BLaER1 (cell line): ENCODE measurements around the gene ZBTB7A.

Experiments used
- H3K27ac ChIP-seq: shearing (Covaris generic); formaldehyde crosslinking; 2 replicates; pipeline ENCODE4 v1.8.1; 2022
- H3K27me3 ChIP-seq: shearing (Covaris generic); formaldehyde crosslinking; 2 replicates; pipeline ENCODE4 v1.8.1; 2022
- H3K36me3 ChIP-seq: shearing (Covaris generic); formaldehyde crosslinking; 2 replicates; pipeline ENCODE4 v1.8.1; 2022
- H3K4me1 ChIP-seq: shearing (Covaris generic); formaldehyde crosslinking; 2 replicates; pipeline ENCODE4 v1.8.1; 2022
- H3K4me2 ChIP-seq: shearing (Covaris generic); formaldehyde crosslinking; 2 replicates; pipeline ENCODE4 v1.8.1; 2022
- H3K4me3 ChIP-seq: shearing (Covaris generic); formaldehyde crosslinking; 2 replicates; pipeline ENCODE4 v1.8.1; 2022
- H3K9ac ChIP-seq: shearing (Covaris generic); formaldehyde crosslinking; 2 replicates; pipeline ENCODE4 v1.8.1; 2022
- H3K9me3 ChIP-seq: shearing (Covaris generic); formaldehyde crosslinking; 2 replicates; pipeline ENCODE4 v1.8.1; 2022
- H4K20me1 ChIP-seq: shearing (Covaris generic); formaldehyde crosslinking; 2 replicates; pipeline ENCODE4 v1.8.1; 2022
- Cebpa-rat ChIP-seq: shearing (Covaris generic); IDR thresholded peaks from 2 replicates; pipeline ENCODE4 v1.8.1; 2022

ZBTB7A gene

GRCh38 chr19:4057931-4058692 lies 8.6 kb downstream of the ZBTB7A start:
- H3K9ac ChIP-seq: no peak overlapping the region
- H3K27ac ChIP-seq: 0 out of 2 replicates have a peak overlapping the region, but pooled peaks have one; percentile 13
- H3K27me3 ChIP-seq: no peaks in the 10 kb centered on the region
- H3K4me2 ChIP-seq: no peak overlapping the region
- no peak for TF ChIP-seq Cebpa-rat
- peaks cover 100% of the 10 kb centered on the region for H4K20me1 ChIP-seq
- peaks cover 31% of the 10 kb centered on the region for H3K4me1 ChIP-seq
- H3K4me3 ChIP-seq: no peak overlapping the region
- H3K9me3 ChIP-seq: no peaks in the 10 kb centered on the region
- peaks cover 95% of the 10 kb centered on the region for H3K36me3 ChIP-seq

GRCh38 chr19:4055209-4055552 lies 11.5 kb downstream of the ZBTB7A start:
- Histone ChIP-seq H3K36me3 (peaks cover 93% of the 10 kb centered on the region), H3K4me2 (no peak overlapping the region), H3K9ac (no peak overlapping the region), H3K27me3 (no peaks in the 10 kb centered on the region), H4K20me1 (peaks cover 100% of the 10 kb centered on the region), H3K4me1 (peaks cover 4% of the 10 kb centered on the region), H3K4me3 (no peak overlapping the region), H3K27ac (no peak overlapping the region), H3K9me3 (no peaks in the 10 kb centered on the region)
- no peak for TF ChIP-seq Cebpa-rat

GRCh38 chr19:4054441-4055208 lies 12.1 kb downstream of the ZBTB7A start:
- Histone ChIP-seq H3K9me3 (no peaks in the 10 kb centered on the region), H3K27ac (no peak overlapping the region), H3K4me1 (no peaks in the 10 kb centered on the region), H3K9ac (no peak overlapping the region), H3K27me3 (no peaks in the 10 kb centered on the region), H3K4me2 (no peak overlapping the region), H3K36me3 (peaks cover 93% of the 10 kb centered on the region), H4K20me1 (peaks cover 100% of the 10 kb centered on the region), H3K4me3 (no peak overlapping the region)
- no peak for TF ChIP-seq Cebpa-rat

- Histone ChIP-seq H4K20me1 (peaks cover 100% of the 10 kb centered on the region), H3K9me3 (no peaks in the 10 kb centered on the region), H3K9ac (no peak overlapping the region), H3K4me1 (no peaks in the 10 kb centered on the region), H3K36me3 (peaks cover 94% of the 10 kb centered on the region), H3K27me3 (no peaks in the 10 kb centered on the region), H3K4me2 (no peak overlapping the region), H3K27ac (no peak overlapping the region), H3K4me3 (no peak overlapping the region)
- no peak for TF ChIP-seq Cebpa-rat
Measured at GRCh38 chr19:4053423-4054324, 13.0 kb downstream of the ZBTB7A start.

GRCh38 chr19:4052993-4053422 lies 13.7 kb downstream of the ZBTB7A start:
- Histone ChIP-seq H3K4me1 (no peaks in the 10 kb centered on the region), H3K9me3 (no peaks in the 10 kb centered on the region), H4K20me1 (peaks cover 100% of the 10 kb centered on the region), H3K4me2 (no peak overlapping the region), H3K27ac (no peak overlapping the region), H3K27me3 (no peaks in the 10 kb centered on the region), H3K4me3 (no peak overlapping the region), H3K36me3 (peaks cover 95% of the 10 kb centered on the region), H3K9ac (no peak overlapping the region)
- TF ChIP-seq Cebpa-rat: no peak

GRCh38 chr19:4052114-4052992 lies 14.3 kb downstream of the ZBTB7A start:
- Histone ChIP-seq H3K36me3 (peaks cover 94% of the 10 kb centered on the region), H3K9ac (no peak overlapping the region), H3K4me2 (no peak overlapping the region), H3K4me1 (no peaks in the 10 kb centered on the region), H3K9me3 (no peaks in the 10 kb centered on the region), H3K27ac (no peak overlapping the region), H3K4me3 (no peak overlapping the region), H3K27me3 (no peaks in the 10 kb centered on the region), H4K20me1 (peaks cover 100% of the 10 kb centered on the region)
- TF ChIP-seq Cebpa-rat: no peak

- H3K4me2 ChIP-seq: no peak overlapping the region
- H3K9me3 ChIP-seq: no peaks in the 10 kb centered on the region
- H3K9ac ChIP-seq: no peak overlapping the region
- H4K20me1 ChIP-seq: peaks cover 94% of the 10 kb centered on the region
- no peak for TF ChIP-seq Cebpa-rat
- peaks cover 86% of the 10 kb centered on the region for H3K36me3 ChIP-seq
- H3K4me1 ChIP-seq: no peaks in the 10 kb centered on the region
- no peaks in the 10 kb centered on the region for H3K27me3 ChIP-seq
- no peak overlapping the region for H3K27ac ChIP-seq
- H3K4me3 ChIP-seq: no peak overlapping the region
Measured at GRCh38 chr19:4051175-4052101, 15.3 kb downstream of the ZBTB7A start.

GRCh38 chr19:4049432-4049831 lies 17.3 kb downstream of the ZBTB7A start:
- H3K4me2 ChIP-seq: no peak overlapping the region
- H3K4me3 ChIP-seq: no peak overlapping the region
- H3K27me3 ChIP-seq: no peaks in the 10 kb centered on the region
- H3K36me3 ChIP-seq: peaks cover 80% of the 10 kb centered on the region
- H3K27ac ChIP-seq: no peak overlapping the region
- peaks cover 93% of the 10 kb centered on the region for H4K20me1 ChIP-seq
- TF ChIP-seq Cebpa-rat: no peak
- no peak overlapping the region for H3K9ac ChIP-seq
- H3K9me3 ChIP-seq: no peaks in the 10 kb centered on the region
- H3K4me1 ChIP-seq: no peaks in the 10 kb centered on the region
